ENCODE data around the gene KCNK17. TPM values are rescaled to one million over a fixed set of nuclear protein-coding genes. Genes with fewer than 3 reads are reported as not detected.
"Not testable (repeated sequence)": the region's sequence is repeated elsewhere in the genome, so short reads cannot be mapped to it uniquely, and the experiment has no call there.

The KCNK17 gene
- total and polyA plus RNA-seq, 7 donors: 0.17 to 1.4 (median 1.1) TPM; not detected in 4

- 93 to 94% methylated on average over 6 of the region's 6 CpGs for WGBS, 2 donors
- H3K4me1 ChIP-seq: no peaks in the 10 kb centered on the region
These were observed 21.6 kb downstream of the KCNK17 start for GRCh38 chr6:39292637-39293036.

GRCh38 chr6:39289490-39289889 lies 24.7 kb downstream of the KCNK17 start:
- H3K36me3 ChIP-seq: no peaks in the 10 kb centered on the region
- 39 to 73% methylated on average over 2 of the region's 2 CpGs for WGBS, 2 donors
- no peaks in the 10 kb centered on the region for H3K27me3 ChIP-seq
- no peaks in the 10 kb centered on the region for H3K4me1 ChIP-seq
- TF ChIP-seq EP300 (IDR thresholded peaks at IDR 0.05) (no peak), POLR2A (IDR thresholded peaks at IDR 0.05) (no peak), CTCF (IDR thresholded peaks at IDR 0.05) (no peak), POLR2AphosphoS5 (IDR thresholded peaks at IDR 0.05) (no peak)
- H3K9me3 ChIP-seq: no peaks in the 10 kb centered on the region
- no peak overlapping the region for H3K4me3 ChIP-seq
- no peak overlapping the region for H3K27ac ChIP-seq
- DNase-seq: no peak
- intact Hi-C loops (cut with DNase I): no loop called here

More at GRCh38 chr6:39292637-39293036, 21.6 kb downstream of the KCNK17 start:
- no peak overlapping the region for H3K27ac ChIP-seq
- intact Hi-C loops (cut with DNase I): no loop called here
- no peak overlapping the region for H3K4me3 ChIP-seq
- no peaks in the 10 kb centered on the region for H3K27me3 ChIP-seq
- no peaks in the 10 kb centered on the region for H3K9me3 ChIP-seq
- H3K36me3 ChIP-seq: no peaks in the 10 kb centered on the region
- TF ChIP-seq POLR2AphosphoS5 (IDR thresholded peaks at IDR 0.05): no peak
- no peak for TF ChIP-seq EP300 (IDR thresholded peaks at IDR 0.05)
- TF ChIP-seq POLR2A (IDR thresholded peaks at IDR 0.05): no peak
- TF ChIP-seq CTCF (IDR thresholded peaks at IDR 0.05): no peak
- no peak for DNase-seq

GRCh38 chr6:39287601-39288000 lies 26.6 kb downstream of the KCNK17 start:
- no peak overlapping the region for H3K27ac ChIP-seq
- intact Hi-C loops (cut with DNase I): no loop called here
- no peaks in the 10 kb centered on the region for H3K27me3 ChIP-seq
- 94 to 98% methylated on average over 3 of the region's 3 CpGs for WGBS, 2 donors
- H3K9me3 ChIP-seq: no peaks in the 10 kb centered on the region
- DNase-seq: no peak
- no peaks in the 10 kb centered on the region for H3K36me3 ChIP-seq
- H3K4me3 ChIP-seq: no peak overlapping the region
- TF ChIP-seq POLR2A (IDR thresholded peaks at IDR 0.05) (no peak), CTCF (IDR thresholded peaks at IDR 0.05) (no peak), POLR2AphosphoS5 (IDR thresholded peaks at IDR 0.05) (no peak), EP300 (IDR thresholded peaks at IDR 0.05) (no peak)
- H3K4me1 ChIP-seq: no peaks in the 10 kb centered on the region

- H3K27me3 ChIP-seq; H3K36me3 ChIP-seq; intact Hi-C loops (cut with DNase I); DNase-seq; H3K4me3 ChIP-seq; H3K4me1 ChIP-seq; H3K9me3 ChIP-seq; H3K27ac ChIP-seq: not testable (repeated sequence)
- 79 to 81% methylated on average over 10 of the region's 10 CpGs for WGBS, 2 donors
These were observed 27.6 kb downstream of the KCNK17 start for GRCh38 chr6:39286596-39286995.

- no peak overlapping the region for H3K4me3 ChIP-seq
- intact Hi-C loops (cut with DNase I): no loop called here
- H3K9me3 ChIP-seq: no peaks in the 10 kb centered on the region
- no peaks in the 10 kb centered on the region for H3K4me1 ChIP-seq
- 52 to 59% methylated on average over 2 of the region's 2 CpGs for WGBS, 2 donors
- no peak for DNase-seq
- no peak overlapping the region for H3K27ac ChIP-seq
- H3K36me3 ChIP-seq: no peaks in the 10 kb centered on the region
- no peak for TF ChIP-seq EP300 (IDR thresholded peaks at IDR 0.05)
- TF ChIP-seq CTCF (IDR thresholded peaks at IDR 0.05): no peak
- TF ChIP-seq POLR2A (IDR thresholded peaks at IDR 0.05): no peak
- TF ChIP-seq POLR2AphosphoS5 (IDR thresholded peaks at IDR 0.05): no peak
- no peaks in the 10 kb centered on the region for H3K27me3 ChIP-seq
These were observed 31.4 kb downstream of the KCNK17 start for GRCh38 chr6:39282774-39283173.

Data from sigmoid colon (tissue), 7 donors.